HG02870 (cell line): ENCODE measurements around the gene SLC25A5.
"Not testable (repeated sequence)": the region's sequence is repeated elsewhere in the genome, so short reads cannot be mapped to it uniquely, and the experiment has no call there.

ENCODE experiments used
- ATAC-seq: cut with Tn5 transposase; IDR thresholded peaks from one replicate; pipeline ENCODE4 v1.9.1; 2021; ENCODE audit warnings: mild to moderate bottlenecking, moderate library complexity; ENCODE audit not compliant: unreplicated experiment

The SLC25A5 gene

DNA sequence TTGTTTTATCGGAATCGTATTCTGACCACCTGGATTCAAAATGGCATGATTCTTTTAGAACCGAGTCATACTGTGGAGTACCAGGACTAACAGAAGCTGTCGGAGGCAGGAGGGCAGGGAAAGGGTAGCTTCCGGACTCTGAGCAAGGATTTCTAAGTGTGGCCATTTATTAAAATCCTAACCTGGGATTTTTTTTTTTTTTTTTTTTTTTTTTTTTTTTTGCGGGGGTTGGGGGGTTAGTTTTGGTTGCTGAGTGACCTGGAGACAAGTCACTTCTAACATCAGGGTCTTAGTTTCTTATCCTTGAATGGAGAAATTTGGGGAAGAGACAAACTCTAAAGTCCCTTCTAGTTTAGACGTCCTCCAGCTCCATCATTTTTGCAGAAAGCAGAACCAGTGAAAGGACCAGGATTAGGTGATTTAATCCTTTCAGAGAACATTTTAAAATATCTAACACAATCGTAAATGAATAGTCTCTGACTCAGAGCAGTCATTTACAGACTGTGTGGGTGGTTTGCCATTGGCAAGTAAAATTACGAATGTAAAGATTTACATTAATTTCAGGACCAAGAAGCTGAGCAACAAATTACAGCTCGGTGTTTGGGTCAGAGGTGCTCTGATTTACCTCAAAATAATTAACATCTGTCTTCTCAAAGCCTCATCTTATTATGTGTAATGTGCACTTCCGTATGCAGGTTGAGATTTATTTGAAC, 7.3 kb downstream of the SLC25A5 start:
- ATAC-seq: no peak

GRCh38 chrX:119477812-119478232, 9.6 kb downstream of the SLC25A5 start:
- ATAC-seq: no peak

DNA sequence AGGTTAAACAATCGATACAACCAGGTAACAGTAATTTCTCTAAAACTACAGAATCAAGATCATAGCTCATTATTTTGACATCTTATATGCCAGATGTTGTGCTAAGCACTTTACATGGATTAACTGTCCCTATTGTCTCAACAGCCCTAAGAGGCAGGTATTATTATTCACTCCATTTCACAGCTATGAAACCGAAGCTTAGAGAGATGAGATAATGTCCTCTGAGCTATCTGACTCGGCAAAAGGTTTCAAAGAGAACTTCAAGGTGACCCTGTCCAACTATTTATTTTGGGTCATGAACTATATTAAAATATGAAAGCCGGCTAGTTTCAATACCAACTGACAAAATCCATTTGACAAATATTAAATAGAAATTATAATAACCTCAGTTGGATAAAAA, 10.3 kb downstream of the SLC25A5 start:
- no peak for ATAC-seq

DNA sequence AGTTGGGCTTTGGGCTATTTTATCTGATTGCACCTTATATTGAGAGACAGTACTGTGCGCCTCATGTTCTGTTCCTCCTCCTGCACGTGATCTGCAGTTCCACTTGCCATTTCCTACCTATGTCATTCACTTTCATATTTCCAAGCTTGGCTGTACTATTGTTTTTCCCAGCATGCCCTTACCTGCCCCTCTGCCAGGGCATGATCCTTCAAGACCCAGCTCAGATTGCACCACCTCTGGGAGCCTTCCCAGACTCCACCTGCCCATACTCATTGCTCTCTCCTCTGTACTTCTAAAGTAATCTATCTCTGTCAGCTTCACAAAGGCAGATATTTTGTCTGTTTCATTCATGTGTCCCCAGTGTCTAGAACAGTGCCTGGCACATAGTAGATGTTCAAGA, 11.6 kb downstream of the SLC25A5 start:
- ATAC-seq: no peak

DNA sequence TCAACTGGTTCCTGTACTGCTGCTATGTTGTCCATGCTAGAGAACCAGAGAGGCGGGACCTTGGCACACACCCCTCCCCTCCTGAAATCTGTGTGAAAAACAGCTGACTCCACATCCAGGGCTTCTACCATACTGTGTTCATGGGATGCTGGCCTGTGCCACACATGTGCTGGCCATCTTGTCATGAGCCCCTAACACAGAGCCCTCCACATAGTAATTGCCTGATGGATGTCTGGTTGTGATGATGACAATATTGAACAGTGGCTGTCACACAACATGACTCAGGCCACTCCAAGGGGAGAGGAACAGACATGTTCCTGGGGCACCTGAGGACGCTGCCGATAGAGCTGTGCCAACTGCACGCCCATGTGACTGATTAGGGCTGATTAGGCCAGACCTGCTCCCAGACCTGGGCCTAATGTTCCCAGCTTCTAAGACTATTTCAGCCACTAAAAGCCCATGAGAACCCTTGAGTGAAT, 13.1 kb downstream of the SLC25A5 start:
- ATAC-seq: no peak

DNA sequence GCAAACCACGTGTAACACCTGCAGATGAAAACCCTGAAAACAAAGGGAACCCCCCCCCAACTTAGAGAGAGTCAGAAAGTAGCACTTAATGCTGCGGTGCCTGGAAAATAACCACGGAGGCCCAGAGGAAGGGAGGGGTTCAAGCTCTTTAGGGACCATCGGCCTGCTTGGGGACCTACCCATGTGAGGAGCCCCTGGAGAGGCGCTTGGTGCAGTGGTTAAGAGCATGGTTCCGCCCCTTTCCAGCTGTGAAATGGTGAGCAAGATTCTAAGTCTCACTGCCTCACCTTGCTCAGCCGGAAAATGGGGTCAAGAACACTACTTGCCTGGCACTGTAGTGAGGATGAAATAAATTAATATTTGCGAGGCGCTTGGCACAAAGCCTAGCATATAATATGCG, 13.8 kb downstream of the SLC25A5 start:
- ATAC-seq: no peak

- peak; percentile 79 for ATAC-seq
Observed at GRCh38 chrX:119482481-119483480, 14.5 kb downstream of the SLC25A5 start.

GRCh38 chrX:119486745-119487144, 18.5 kb downstream of the SLC25A5 start:
- ATAC-seq: no peak

GRCh38 chrX:119487766-119488165, 19.5 kb downstream of the SLC25A5 start:
- not testable (repeated sequence) for ATAC-seq

GRCh38 chrX:119488749-119489148, 20.5 kb downstream of the SLC25A5 start:
- ATAC-seq: no peak

DNA sequence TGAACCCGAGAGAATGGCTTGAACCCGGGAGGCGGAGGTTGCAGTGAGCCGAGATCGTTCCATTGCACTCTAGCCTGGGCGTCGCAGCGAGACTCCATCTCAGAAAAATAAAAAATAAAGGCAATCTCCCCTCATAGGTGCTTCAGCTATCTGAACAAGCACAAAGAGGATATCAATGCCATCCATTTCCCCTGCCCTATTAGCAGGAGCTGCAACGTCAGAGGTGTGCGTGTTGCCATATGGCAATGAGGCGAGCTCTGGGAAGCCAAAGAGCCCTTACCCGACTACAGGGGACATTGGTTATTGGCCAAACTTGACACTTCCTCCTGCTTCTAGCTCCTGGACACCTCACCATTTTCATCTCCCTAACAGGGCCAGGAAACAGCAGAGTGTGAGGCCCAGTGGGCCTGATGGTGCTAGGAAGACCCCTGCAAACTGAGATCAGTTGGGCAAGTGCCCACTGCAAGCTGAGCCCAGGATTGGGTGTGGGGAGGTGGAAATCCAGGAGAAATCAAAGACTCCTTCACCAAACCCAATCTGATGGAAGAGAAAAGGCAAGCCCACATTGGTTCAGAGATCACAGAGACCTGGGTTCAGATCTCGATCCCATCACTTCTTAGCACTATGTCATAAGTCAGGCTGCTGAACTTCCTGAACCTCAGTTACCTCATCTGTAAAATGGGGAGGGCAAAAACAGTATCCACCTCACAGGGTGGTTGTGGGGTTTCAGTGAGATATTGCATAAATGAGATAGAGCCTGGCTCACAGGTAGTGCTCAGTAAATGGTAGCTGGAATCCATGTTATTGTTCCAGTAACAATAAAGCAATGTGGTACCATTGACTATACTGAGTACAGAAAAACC, 21.2 kb downstream of the SLC25A5 start:
- ATAC-seq: no peak

- no peak for ATAC-seq
Observed at GRCh38 chrX:119492463-119492862, 24.2 kb downstream of the SLC25A5 start.

- not testable (repeated sequence) for ATAC-seq
Observed at GRCh38 chrX:119493851-119494495, 25.7 kb downstream of the SLC25A5 start.

DNA sequence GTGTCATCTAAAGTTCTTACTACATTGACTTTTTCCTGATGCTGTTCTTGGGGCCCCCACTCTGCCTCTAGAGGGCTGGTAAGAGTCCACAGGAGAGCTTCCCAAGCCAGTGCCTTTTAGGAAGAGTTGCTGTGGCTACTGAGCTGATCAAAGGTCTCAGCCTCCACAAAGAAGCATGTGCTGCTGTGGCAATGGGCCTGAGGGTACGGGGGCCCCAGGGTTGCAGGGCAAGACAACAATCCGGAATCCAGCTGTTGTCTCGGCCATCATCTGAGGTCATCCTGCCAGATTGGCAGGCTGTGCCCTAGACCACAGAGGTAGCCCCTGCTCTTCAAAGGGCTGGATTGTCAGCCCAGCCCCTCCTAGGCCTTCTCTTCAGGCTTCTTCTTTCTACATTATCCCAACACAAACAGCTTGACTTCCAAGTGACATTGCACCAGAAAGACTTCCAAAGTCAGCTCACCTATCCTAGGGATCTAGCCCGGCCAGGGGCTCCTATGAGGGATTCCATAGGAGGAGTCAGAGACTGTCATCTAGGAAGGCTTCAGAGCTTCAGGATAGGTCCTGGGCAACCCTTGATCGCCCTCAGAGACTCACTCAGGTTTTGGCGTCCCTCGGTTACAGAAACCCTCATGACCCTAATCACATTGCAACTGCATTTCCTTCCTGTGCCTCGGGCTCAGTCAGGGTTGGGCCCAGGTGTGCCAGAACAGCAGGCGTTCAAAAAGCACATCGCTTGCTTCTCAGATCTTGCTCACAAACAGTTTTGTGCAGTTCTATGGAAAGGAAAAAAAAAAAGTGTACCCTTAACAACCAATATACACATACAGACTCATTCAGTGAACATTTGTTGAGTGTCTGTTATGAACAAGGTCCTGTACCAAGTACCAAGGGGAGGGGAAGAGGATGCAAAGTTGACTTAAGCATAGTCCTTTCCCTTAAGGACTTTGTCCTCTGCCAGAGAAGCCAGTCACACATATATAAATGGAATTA, 27.8 kb downstream of the SLC25A5 start:
- ATAC-seq: no peak

- ATAC-seq: no peak
Observed at GRCh38 chrX:119497185-119497584, 28.9 kb downstream of the SLC25A5 start.

- ATAC-seq: no peak
Observed at GRCh38 chrX:119500061-119500800, 32.0 kb downstream of the SLC25A5 start.

DNA sequence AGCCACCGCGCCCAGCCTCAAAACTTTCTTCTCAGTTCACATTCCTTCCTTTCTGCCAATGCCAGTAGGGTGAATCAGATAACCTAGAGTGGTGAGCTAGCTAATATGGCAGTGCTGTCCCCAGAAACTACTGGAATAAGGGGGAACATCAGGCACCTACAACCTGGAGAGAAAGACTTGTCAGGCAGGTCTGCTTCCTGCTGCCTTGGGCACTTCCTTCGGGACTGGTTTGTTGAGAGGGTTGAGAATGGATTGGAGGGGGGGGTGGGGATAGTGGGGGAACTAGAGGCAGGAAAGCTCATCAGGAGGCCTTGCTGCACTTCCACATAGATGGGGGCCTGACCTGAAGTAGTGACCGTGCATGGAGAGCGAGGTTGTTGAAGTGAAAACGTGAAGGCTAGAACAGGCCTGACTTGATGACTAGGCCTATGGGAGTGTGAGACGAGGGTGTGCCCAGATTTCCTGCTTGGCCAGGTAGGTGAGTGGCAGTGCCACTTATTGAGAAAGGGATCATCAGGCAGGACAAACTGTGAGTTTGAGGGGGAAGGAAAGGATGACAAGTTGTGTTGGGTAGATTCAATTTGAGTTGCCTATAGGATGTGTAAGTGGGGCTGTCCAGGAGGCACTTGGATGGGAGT, 33.4 kb downstream of the SLC25A5 start:
- ATAC-seq: no peak
